Measurements from ENCODE around the gene ZHX3. TPM values are rescaled to one million over a fixed set of nuclear protein-coding genes. Genes with fewer than 3 reads are reported as not detected.

Gene ZHX3
- total RNA-seq, 6 experiments from 2014 or later, result 17.6 to 47.4 (median 26.2) TPM

- TF ChIP-seq POLR2A (IDR thresholded peaks at IDR 0.05), result no peak
- no peak for TF ChIP-seq CTCF (IDR thresholded peaks at IDR 0.05)
- no peak for ATAC-seq
- Histone ChIP-seq H3K27me3 (no peaks in the 10 kb centered on the region), H3K4me1 (no peaks in the 10 kb centered on the region), H3K4me3 (no peak overlapping the region), H3K27ac (no peak overlapping the region), H3K36me3 (peaks cover 0 to 19% (median 6%) of the 10 kb centered on the region in 4 donors), H3K9me3 (no peaks in the 10 kb centered on the region)
- no peak for DNase-seq
- WGBS (ENCODE audit: insufficient coverage, low coverage, low lambda C conversion rate, missing lambda C conversion rate), result 100% methylated on average over 1 of the region's 8 CpGs
- intact Hi-C loops (cut with DNase I), result loop anchor here in 1 of 2 donors (10.0 kb wide), 1 partner anchor 45 kb away; no protein-coding TSS in a partner anchor
Observed at GRCh38 chr20:41179961-41180360, 137.6 kb downstream of the ZHX3 start.

- whole genome bisulfite sequencing (ENCODE audit: insufficient coverage, low coverage, low lambda C conversion rate, missing lambda C conversion rate), result 75% methylated on average over 4 of the region's 8 CpGs
- H3K27ac ChIP-seq, result no peak overlapping the region
- DNase-seq (no peak), ATAC-seq (no peak)
- H3K4me1 ChIP-seq, result no peaks in the 10 kb centered on the region
- H3K27me3 ChIP-seq, result no peaks in the 10 kb centered on the region
- H3K9me3 ChIP-seq, result no peaks in the 10 kb centered on the region
- intact Hi-C loops (cut with DNase I), result loop anchor here in 1 of 2 donors (10.0 kb wide), 1 partner anchor 46 kb away; no protein-coding TSS in a partner anchor
- no peak overlapping the region for H3K4me3 ChIP-seq
- no peak for TF ChIP-seq CTCF (IDR thresholded peaks at IDR 0.05)
- no peak for TF ChIP-seq POLR2A (IDR thresholded peaks at IDR 0.05)
- H3K36me3 ChIP-seq, result peaks cover 0 to 19% (median 3%) of the 10 kb centered on the region in 4 donors
Observed at GRCh38 chr20:41178904-41179432, 138.6 kb downstream of the ZHX3 start.

- Histone ChIP-seq H3K27ac (no peak overlapping the region), H3K9me3 (no peaks in the 10 kb centered on the region), H3K4me3 (no peak overlapping the region), H3K36me3 (peaks cover 0 to 19% (median 3%) of the 10 kb centered on the region in 4 donors), H3K4me1 (no peaks in the 10 kb centered on the region), H3K27me3 (no peaks in the 10 kb centered on the region)
- ATAC-seq (no peak), DNase-seq (no peak)
- intact Hi-C loops (cut with DNase I), result loop anchor here in 1 of 2 donors (10.0 kb wide), 1 partner anchor 46 kb away; no protein-coding TSS in a partner anchor
- TF ChIP-seq POLR2A (IDR thresholded peaks at IDR 0.05) (no peak), CTCF (IDR thresholded peaks at IDR 0.05) (no peak)
- 67% methylated on average over 4 of the region's 6 CpGs for WGBS (ENCODE audit: insufficient coverage, low coverage, low lambda C conversion rate, missing lambda C conversion rate)
Observed at GRCh38 chr20:41178495-41178894, 139.0 kb downstream of the ZHX3 start.

GRCh38 chr20:41177636-41178035, 139.9 kb downstream of the ZHX3 start:
- TF ChIP-seq POLR2A (IDR thresholded peaks at IDR 0.05) (no peak), CTCF (IDR thresholded peaks at IDR 0.05) (no peak)
- Histone ChIP-seq H3K4me1 (no peaks in the 10 kb centered on the region), H3K4me3 (no peak overlapping the region), H3K36me3 (peaks cover 0 to 13% (median 3%) of the 10 kb centered on the region in 4 donors), H3K27me3 (no peaks in the 10 kb centered on the region), H3K9me3 (no peaks in the 10 kb centered on the region), H3K27ac (no peak overlapping the region)
- no peak for DNase-seq
- intact Hi-C loops (cut with DNase I), result loop anchor here in 1 of 2 donors (10.0 kb wide), 1 partner anchor 47 kb away; no protein-coding TSS in a partner anchor
- no CpG with 5 or more reads among the region's 2 CpGs for WGBS (ENCODE audit: insufficient coverage, low coverage, low lambda C conversion rate, missing lambda C conversion rate)
- no peak for ATAC-seq

Measured in right lobe of liver (tissue), 6 donors.